ENCODE measurements around the gene TIMP1. TPM values are rescaled to one million over a fixed set of nuclear protein-coding genes. Genes with fewer than 3 reads are reported as not detected.

The TIMP1 gene
- total RNA-seq, 2 donors from 2014 or later = 63.5 to 74.8 TPM

- Histone ChIP-seq H3K4me3 (ENCODE audit: low read length) (peak overlapping the region; percentile 71), H3K27ac (ENCODE audit: low read depth, low read length) (no peak overlapping the region), H3K27me3 (ENCODE audit: control insufficient read depth, insufficient read depth, low read length, poor library complexity, severe bottlenecking) (no peaks in the 10 kb centered on the region), H3K36me3 (ENCODE audit: control insufficient read depth, insufficient read depth, low read length) (no peaks in the 10 kb centered on the region), H3K9me3 (ENCODE audit: control insufficient read depth, low read length) (no peaks in the 10 kb centered on the region), H3K4me1 (ENCODE audit: control insufficient read depth, insufficient read depth, low read length) (no peaks in the 10 kb centered on the region), H3K9ac (ENCODE audit: extremely low read depth, low read length, poor library complexity, severe bottlenecking) (no peak overlapping the region)
- WGBS, 2 experiments (ENCODE audit: insufficient coverage in 1 of 2, insufficient read length in 1 of 2) = 85 to 88% methylated on average over 3 to 7 of the region's 8 CpGs
- H3K27ac Mint-ChIP-seq = no peak overlapping the region
- H3K36me3 Mint-ChIP-seq (ENCODE audit: low read depth) = no peaks in the 10 kb centered on the region
- no peaks in the 10 kb centered on the region for H3K27me3 Mint-ChIP-seq (ENCODE audit: insufficient read depth)
- H3K9me3 Mint-ChIP-seq = peaks cover 63% of the 10 kb centered on the region
- no peak for TF ChIP-seq CTCF (conservative IDR thresholded peaks at IDR 0.05)
- peaks cover 10% of the 10 kb centered on the region for H3K4me1 Mint-ChIP-seq
- H3K4me3 Mint-ChIP-seq = peak overlapping the region; percentile 26
- no peak for DNase-seq
Observed at GRCh38 chrX:47583240-47583861, 1.1 kb downstream of the TIMP1 start.

GRCh38 chrX:47584714-47585113 lies 2.5 kb downstream of the TIMP1 start:
- Histone ChIP-seq H3K27ac (ENCODE audit: low read depth, low read length) (no peak overlapping the region), H3K4me1 (ENCODE audit: control insufficient read depth, insufficient read depth, low read length) (no peaks in the 10 kb centered on the region), H3K27me3 (ENCODE audit: control insufficient read depth, insufficient read depth, low read length, poor library complexity, severe bottlenecking) (no peaks in the 10 kb centered on the region), H3K9ac (ENCODE audit: extremely low read depth, low read length, poor library complexity, severe bottlenecking) (no peak overlapping the region), H3K9me3 (ENCODE audit: control insufficient read depth, low read length) (no peaks in the 10 kb centered on the region), H3K4me3 (ENCODE audit: low read length) (no peak overlapping the region), H3K36me3 (ENCODE audit: control insufficient read depth, insufficient read depth, low read length) (no peaks in the 10 kb centered on the region)
- no peak overlapping the region for H3K27ac Mint-ChIP-seq
- no peak overlapping the region for H3K4me3 Mint-ChIP-seq
- H3K9me3 Mint-ChIP-seq = peaks cover 60% of the 10 kb centered on the region
- no peak for TF ChIP-seq CTCF (conservative IDR thresholded peaks at IDR 0.05)
- 98 to 100% methylated on average over 1 to 6 of the region's 6 CpGs for WGBS, 2 experiments (ENCODE audit: insufficient coverage in 1 of 2, insufficient read length in 1 of 2)
- H3K36me3 Mint-ChIP-seq (ENCODE audit: low read depth) = no peaks in the 10 kb centered on the region
- H3K27me3 Mint-ChIP-seq (ENCODE audit: insufficient read depth) = no peaks in the 10 kb centered on the region
- DNase-seq = no peak
- H3K4me1 Mint-ChIP-seq = peaks cover 9% of the 10 kb centered on the region

GRCh38 chrX:47585273-47585672 lies 3.0 kb downstream of the TIMP1 start:
- H3K27ac ChIP-seq (ENCODE audit: low read depth, low read length) = no peak overlapping the region
- no peak overlapping the region for H3K9ac ChIP-seq (ENCODE audit: extremely low read depth, low read length, poor library complexity, severe bottlenecking)
- 95 to 100% methylated on average over 1 to 16 of the region's 16 CpGs for WGBS, 2 experiments (ENCODE audit: insufficient coverage in 1 of 2, insufficient read length in 1 of 2)
- Mint-ChIP-seq H3K9me3 (peaks cover 65% of the 10 kb centered on the region), H3K4me3 (no peak overlapping the region), H3K4me1 (peaks cover 9% of the 10 kb centered on the region), H3K36me3 (ENCODE audit: low read depth) (no peaks in the 10 kb centered on the region), H3K27me3 (ENCODE audit: insufficient read depth) (no peaks in the 10 kb centered on the region), H3K27ac (no peak overlapping the region)
- no peaks in the 10 kb centered on the region for H3K36me3 ChIP-seq (ENCODE audit: control insufficient read depth, insufficient read depth, low read length)
- no peak for TF ChIP-seq CTCF (conservative IDR thresholded peaks at IDR 0.05)
- no peaks in the 10 kb centered on the region for H3K9me3 ChIP-seq (ENCODE audit: control insufficient read depth, low read length)
- H3K4me1 ChIP-seq (ENCODE audit: control insufficient read depth, insufficient read depth, low read length) = no peaks in the 10 kb centered on the region
- H3K4me3 ChIP-seq (ENCODE audit: low read length) = no peak overlapping the region
- DNase-seq = no peak
- H3K27me3 ChIP-seq (ENCODE audit: control insufficient read depth, insufficient read depth, low read length, poor library complexity, severe bottlenecking) = no peaks in the 10 kb centered on the region

Data from endodermal cell (in vitro differentiated cells).